K562 (cell line): Measurements from ENCODE around the gene GNAS-AS1. TPM values are rescaled to one million over a fixed set of nuclear protein-coding genes. Genes with fewer than 3 reads are reported as not detected.
A peak's percentile ranks its signal among the peaks of the same experiment; 100 is the strongest.

Experiments
- ATF1 ChIP-seq, 2 experiments: fragments of 450-650 bp in 1 of 2; IDR thresholded peaks; 2 replicates each; pipeline ENCODE4 v1.6.1; 2016; ENCODE audit warnings: missing compliant biosample characterization in 1 of 2, missing genetic modification characterization in 1 of 2
- BHLHE40 ChIP-seq: IDR thresholded peaks from 2 replicates; pipeline ENCODE4 v1.6.1; 2011; ENCODE audit warnings: low read length, improper control_type of control experiment
- CXXC5 ChIP-seq: fragments of 250-450 bp; sonication (Bioruptor Pico); IDR thresholded peaks from 2 replicates; pipeline ENCODE4 v1.8.0; 2022; ENCODE audit warnings: inconsistent platforms, mild to moderate bottlenecking, moderate library complexity
- EP400 ChIP-seq: fragments of 450-650 bp; IDR thresholded peaks from 2 replicates; pipeline ENCODE4 v1.6.1; 2017; ENCODE audit warnings: antibody characterized with exemption, mild to moderate bottlenecking, moderate library complexity
- FOS ChIP-seq: IDR thresholded peaks from 3 replicates; pipeline ENCODE4 v1.6.1; 2011; ENCODE audit not compliant: insufficient read length; ENCODE audit errors: extremely low read depth
- GABPA ChIP-seq: fragments of 200-800 bp; sonication (Bioruptor generic); conservative IDR thresholded peaks from 2 replicates; pipeline ENCODE4 v1.6.1; 2016; ENCODE audit warnings: low read depth, missing genetic modification characterization, missing compliant biosample characterization
- JUNB ChIP-seq: fragments of 450-650 bp; formaldehyde crosslinking; conservative IDR thresholded peaks from 2 replicates; pipeline ENCODE4 v1.4.0; 2020; ENCODE audit warnings: mild to moderate bottlenecking
- MEF2D ChIP-seq: conservative IDR thresholded peaks from 2 replicates; pipeline ENCODE4 v1.6.1; 2016; ENCODE audit warnings: low read depth, missing genetic modification characterization, missing compliant biosample characterization
- NR2C1 ChIP-seq, 2 experiments: fragments of 450-650 bp; IDR thresholded peaks; 2 replicates each; pipeline ENCODE4 v1.6.1; 2017; ENCODE audit warnings: mild to moderate bottlenecking in 2 of 2, antibody characterized with exemption in 1 of 2, inconsistent platforms in 1 of 2, missing compliant biosample characterization in 1 of 2, missing genetic modification characterization in 1 of 2
- NR2C2 ChIP-seq, 2 experiments: fragments of 200-800 bp in 1 of 2; sonication (Bioruptor generic) in 1 of 2; sonication (generic) in 1 of 2; formaldehyde crosslinking in 1 of 2; IDR thresholded peaks; 2 replicates each; pipeline versions ENCODE4 v1.6.1 to v1.8.0; 2016 to 2022; ENCODE audit warnings: mild to moderate bottlenecking in 1 of 2, missing compliant biosample characterization in 1 of 2, missing genetic modification characterization in 1 of 2, missing genetic modification reagents in 1 of 2
- PKNOX1 ChIP-seq: fragments of 450-650 bp; IDR thresholded peaks from 2 replicates; pipeline ENCODE4 v1.6.1; 2016
- POLR2G ChIP-seq: fragments of 200-400 bp; formaldehyde crosslinking; IDR thresholded peaks from 2 replicates; pipeline ENCODE4 v1.6.1; 2017; ENCODE audit warnings: low read depth, mild to moderate bottlenecking, antibody characterized with exemption, low read length, moderate library complexity
- RBBP5 ChIP-seq: fragments of 200-600 bp; sonication (generic); IDR thresholded peaks from 2 replicates; pipeline ENCODE4 v1.6.1; 2012; ENCODE audit warnings: borderline replicate concordance, mild to moderate bottlenecking, low read length, control low read depth, inconsistent platforms; ENCODE audit not compliant: insufficient read depth, poor library complexity, severe bottlenecking
- RBFOX2 ChIP-seq: fragments of 200-400 bp; formaldehyde crosslinking; IDR thresholded peaks from 2 replicates; pipeline ENCODE4 v1.6.1; 2017; ENCODE audit warnings: low read depth, mild to moderate bottlenecking, low read length, moderate library complexity
- RBM25 ChIP-seq: fragments of 200-400 bp; formaldehyde crosslinking; IDR thresholded peaks from 2 replicates; pipeline ENCODE4 v1.6.1; 2018; ENCODE audit warnings: low read length, low read depth, moderate library complexity; ENCODE audit not compliant: severe bottlenecking
- RNF2 ChIP-seq: sonication (generic); IDR thresholded peaks from 2 replicates; pipeline ENCODE4 v1.6.1; 2016
- TFAP4 ChIP-seq: sonication (generic); formaldehyde crosslinking; IDR thresholded peaks from 2 replicates; pipeline ENCODE4 v1.8.0; 2022; ENCODE audit warnings: missing genetic modification reagents, mild to moderate bottlenecking, moderate library complexity, borderline replicate concordance
- YY1 ChIP-seq, 3 experiments: IDR thresholded peaks; 2 replicates each; pipeline ENCODE4 v1.6.1; 2011; ENCODE audit warnings: low read length in 2 of 3, mild to moderate bottlenecking in 2 of 3, moderate library complexity in 2 of 3, borderline replicate concordance in 1 of 3, control low read depth in 1 of 3, low read depth in 1 of 3; ENCODE audit not compliant: insufficient read depth in 3 of 3, insufficient replicate concordance in 2 of 3, control insufficient read depth in 1 of 3, insufficient read length in 1 of 3; ENCODE audit errors: extremely low read depth in 1 of 3
- ZNF511 ChIP-seq: sonication (generic); formaldehyde crosslinking; IDR thresholded peaks from 2 replicates; pipeline ENCODE4 v1.8.0; 2022; ENCODE audit warnings: mild to moderate bottlenecking, missing genetic modification reagents
- polyA plus RNA-seq, 8 experiments: library from polyadenylated mRNA; depleted of rRNA in 4 of 8; stranded (reverse) in 5 of 8; unstranded in 3 of 8; fragments of >200 nt; fragmentation: Nextera tagmentation in 2 of 8; fragmentation: Illumina TruSeq in 1 of 8; extraction: Ambion mirVana in 2 of 8; extraction: Trizol in 1 of 8; gene quantifications; 2 replicates each; pipeline versions ENCODE4 v1.2.1 to v1.2.3, GENCODE V29; 2011 to 2014; ENCODE audit warnings: inconsistent platforms in 1 of 8, missing spikeins in 1 of 8
- total RNA-seq, 7 experiments: library from RNA; depleted of rRNA in 6 of 7; stranded (reverse); fragments of >200 nt in 6 of 7; fragmentation: Illumina TruSeq in 2 of 7; extraction: Trizol in 2 of 7; gene quantifications; 2 replicates each; pipeline versions ENCODE4 v1.2.1 to v1.2.3, GENCODE V29; 2011 to 2021; ENCODE audit warnings: low replicate concordance in 1 of 7
- TF ChIP-seq, protein P1 (sequence below), 2 experiments: IDR thresholded peaks in 1 of 2; conservative IDR thresholded peaks in 1 of 2; 2 replicates each; pipeline ENCODE4 v1.6.1; 2016; ENCODE audit warnings: low read depth in 2 of 2, mild to moderate bottlenecking in 1 of 2, missing compliant biosample characterization in 1 of 2, missing genetic modification characterization in 1 of 2, moderate library complexity in 1 of 2

The GNAS-AS1 gene
- total and polyA plus RNA-seq, 9 of the 15 experiments (the other 6 are each of a cell fraction or from before 2014, with no cell fraction given) = 0.04 to 2.5 (median 0.25) TPM

- 0 out of 2 replicates have a peak, but pooled peaks have one; percentile 31 for TF ChIP-seq CXXC5 (CRISPR knock-in tag)
- TF ChIP-seq MEF2D (tag) = no peak
- TF ChIP-seq RBM25 = peak; percentile 51
- peak; percentile 94 for TF ChIP-seq GABPA (tag)
- TF ChIP-seq ZNF511 = no peak
- TF ChIP-seq ATF1 (CRISPR knock-in tag; IDR thresholded peaks at IDR 0.05) = no peak
- TF ChIP-seq ATF1 (tag; IDR thresholded peaks at IDR 0.05) = no peak
- TF ChIP-seq NR2C2 (CRISPR knock-in tag; IDR thresholded peaks at IDR 0.05) = no peak
- peak; percentile 69 for TF ChIP-seq NR2C2 (tag; IDR thresholded peaks at IDR 0.05)
- TF ChIP-seq JUNB (CRISPR knock-in tag) = no peak
- peak; percentile 43 for TF ChIP-seq EP400
- peak; percentile 60 for TF ChIP-seq POLR2G
- peak; percentile 13; the same call in 1 of the 2 replicates for TF ChIP-seq TFAP4 (CRISPR knock-in tag)
- peak; percentile 48; the same call in 1 of the 2 replicates for TF ChIP-seq NR2C1 (IDR thresholded peaks at IDR 0.05)
- TF ChIP-seq NR2C1 (tag; IDR thresholded peaks at IDR 0.05) = no peak
- TF ChIP-seq RBFOX2 = peak; percentile 49; the same call in 1 of the 2 replicates
- peak; percentile 98 for TF ChIP-seq PKNOX1
- no peak for TF ChIP-seq BHLHE40
- no peak for TF ChIP-seq RBBP5
- TF ChIP-seq FOS = peak; percentile 66
- no peak for TF ChIP-seq RNF2
- no peak for TF ChIP-seq YY1 (IDR thresholded peaks at IDR 0.05; ENCODE audit: borderline replicate concordance in 1 of 3, control insufficient read depth in 1 of 3, extremely low read depth in 1 of 3, insufficient read depth in 3 of 3, insufficient read length in 1 of 3, insufficient replicate concordance in 2 of 3, low read depth in 1 of 3, low read length in 2 of 3)
- TF ChIP-seq, protein P1, sequence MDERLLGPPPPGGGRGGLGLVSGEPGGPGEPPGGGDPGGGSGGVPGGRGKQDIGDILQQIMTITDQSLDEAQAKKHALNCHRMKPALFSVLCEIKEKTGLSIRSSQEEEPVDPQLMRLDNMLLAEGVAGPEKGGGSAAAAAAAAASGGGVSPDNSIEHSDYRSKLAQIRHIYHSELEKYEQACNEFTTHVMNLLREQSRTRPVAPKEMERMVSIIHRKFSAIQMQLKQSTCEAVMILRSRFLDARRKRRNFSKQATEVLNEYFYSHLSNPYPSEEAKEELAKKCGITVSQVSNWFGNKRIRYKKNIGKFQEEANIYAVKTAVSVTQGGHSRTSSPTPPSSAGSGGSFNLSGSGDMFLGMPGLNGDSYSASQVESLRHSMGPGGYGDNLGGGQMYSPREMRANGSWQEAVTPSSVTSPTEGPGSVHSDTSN (CRISPR knock-in tag; IDR thresholded peaks at IDR 0.05; ENCODE audit: low read depth) = peak; percentile 74
- TF ChIP-seq, protein P1 (tag; conservative IDR thresholded peaks at IDR 0.05; ENCODE audit: low read depth) = peak; percentile 59
Measured at GRCh38 chr20:58850693-58851174, at the start of gene GNAS-AS1 (continued).
